Peyer's patch (tissue), 4 donors: Measurements from ENCODE around the gene ARF6. TPM values are rescaled to one million over a fixed set of nuclear protein-coding genes. Genes with fewer than 3 reads are reported as not detected.

Source experiments
- DNase-seq, 3 donors: peaks; one replicate each; pipeline ENCODE4 v3.0.0-alpha.2; 2017 to 2019
- H3K27ac ChIP-seq, 4 donors: fragments of 200-600 bp; sonication (generic); one replicate each; pipeline ENCODE4 v1.5.1; 2016 to 2019
- H3K27me3 ChIP-seq, 2 donors: fragments of 200-600 bp; sonication (generic); one replicate each; pipeline ENCODE4 v1.5.1; 2019
- H3K36me3 ChIP-seq, 3 donors: fragments of 200-600 bp; sonication (generic); one replicate each; pipeline ENCODE4 v1.5.1; 2016 to 2019
- H3K4me1 ChIP-seq, 4 donors: fragments of 200-600 bp; sonication (generic); one replicate each; pipeline ENCODE4 v1.5.1; 2016 to 2019
- H3K4me3 ChIP-seq, 4 donors: fragments of 200-600 bp; sonication (generic); 1 replicate in 3 of 4; 2 replicates in 1 of 4; pipeline ENCODE4 v1.5.1; 2016 to 2019; ENCODE audit warnings: mild to moderate bottlenecking in 1 of 4
- H3K9me3 ChIP-seq, 4 donors: fragments of 200-600 bp; sonication (generic); one replicate each; pipeline ENCODE4 v1.5.1; 2016 to 2019; ENCODE audit warnings: mild to moderate bottlenecking in 1 of 4
- CTCF ChIP-seq, 6 experiments: fragments of 450-650 bp in 4 of 6; fragments of 200-600 bp in 2 of 6; sonication (generic) in 1 of 6; IDR thresholded peaks; one replicate each; pipeline ENCODE4 v1.5.1; 2017 to 2019; ENCODE audit warnings: antibody characterized with exemption in 6 of 6, mild to moderate bottlenecking in 3 of 6, moderate library complexity in 1 of 6
- POLR2A ChIP-seq, 2 donors: fragments of 450-650 bp; IDR thresholded peaks; one replicate each; pipeline ENCODE4 v1.5.1; 2017; ENCODE audit warnings: antibody characterized with exemption in 2 of 2, mild to moderate bottlenecking in 2 of 2, moderate library complexity in 2 of 2
- small RNA-seq, 2 donors: library from RNA; depleted of rRNA; stranded (forward); fragments of <200 nt; gene quantifications; one replicate each; pipeline ENCODE3, GENCODE V24; 2016
- total RNA-seq, 4 donors: library from RNA; depleted of rRNA; stranded (reverse); fragments of >200 nt; gene quantifications; one replicate each; pipeline ENCODE4 v1.1.0, GENCODE V29; 2016

The ARF6 gene
- total RNA-seq, 4 donors from 2014 or later, result 47.0 to 92.5 (median 68.5) TPM

DNA sequence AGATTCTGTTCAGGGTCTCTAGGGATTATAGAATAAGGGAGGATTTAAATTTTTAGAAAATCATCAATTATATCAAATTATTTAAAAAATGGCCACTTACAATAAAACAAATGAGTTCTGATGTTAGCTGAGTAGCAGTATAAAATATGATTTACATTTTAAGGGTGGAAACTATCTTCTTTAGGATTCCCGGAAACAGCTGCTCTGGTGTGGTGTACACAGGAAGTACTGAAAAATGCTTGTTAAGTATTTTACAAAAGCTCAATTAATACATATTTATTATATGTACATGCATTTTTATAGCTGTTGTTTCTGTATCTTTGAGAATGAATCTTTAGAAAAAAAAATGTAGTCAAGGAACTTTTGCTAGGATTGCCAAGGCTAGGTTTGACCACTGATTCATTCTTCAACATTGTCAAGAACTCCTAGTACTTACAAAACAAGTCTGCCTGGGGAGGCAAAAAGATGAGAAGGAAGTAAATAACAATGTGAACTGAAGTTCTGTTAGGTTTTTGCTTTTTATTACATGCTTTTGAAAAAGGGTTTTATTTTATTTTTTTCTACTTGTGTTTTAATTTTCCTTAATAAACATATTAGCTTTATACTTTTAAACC is 48.0 kb downstream of the ARF6 start:
- no peaks in the 10 kb centered on the region for H3K36me3 ChIP-seq
- peak overlapping the region in 1 of 4 donors; percentile 53 for H3K27ac ChIP-seq
- no peak overlapping the region for H3K4me3 ChIP-seq
- no peak for TF ChIP-seq CTCF (IDR thresholded peaks at IDR 0.05)
- no peak for TF ChIP-seq POLR2A (IDR thresholded peaks at IDR 0.05)
- peaks cover 0 to 16% (median 7%) of the 10 kb centered on the region in 4 donors for H3K4me1 ChIP-seq
- DNase-seq, result peak in 1 of 3 donors; percentile 46
- H3K27me3 ChIP-seq, result no peaks in the 10 kb centered on the region
- H3K9me3 ChIP-seq, result no peaks in the 10 kb centered on the region

- Histone ChIP-seq H3K27ac (no peak overlapping the region), H3K36me3 (no peaks in the 10 kb centered on the region), H3K9me3 (no peaks in the 10 kb centered on the region), H3K4me3 (no peak overlapping the region), H3K27me3 (no peaks in the 10 kb centered on the region), H3K4me1 (peaks cover 0 to 27% (median 7%) of the 10 kb centered on the region in 4 donors)
- no peak for DNase-seq
- TF ChIP-seq CTCF (IDR thresholded peaks at IDR 0.05), result no peak
- no peak for TF ChIP-seq POLR2A (IDR thresholded peaks at IDR 0.05)
These were observed 49.2 kb downstream of the ARF6 start for GRCh38 chr14:49942090-49942489.

DNA sequence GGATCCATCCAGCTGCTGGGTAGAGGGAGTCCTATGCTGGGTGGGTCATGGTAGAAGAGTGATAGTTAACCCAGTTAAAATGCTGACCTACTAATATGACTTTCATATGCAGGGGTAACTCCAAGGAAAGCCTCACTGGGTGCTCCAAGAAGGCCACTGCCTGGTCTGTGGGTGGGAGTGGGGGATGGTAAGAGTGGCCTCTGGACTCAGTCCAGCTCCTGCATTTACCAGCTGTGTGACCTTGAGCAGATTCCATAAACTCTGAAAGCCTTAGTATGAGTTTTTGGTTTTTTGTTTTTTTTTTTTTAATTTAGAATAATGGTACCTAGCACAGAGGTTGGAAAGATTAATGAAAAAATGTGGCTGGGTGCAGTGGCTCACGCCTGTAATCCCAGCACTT is 51.6 kb downstream of the ARF6 start:
- Histone ChIP-seq H3K27me3 (no peaks in the 10 kb centered on the region), H3K27ac (no peak overlapping the region), H3K9me3 (no peaks in the 10 kb centered on the region), H3K36me3 (no peaks in the 10 kb centered on the region), H3K4me1 (peaks cover 0 to 32% (median 7%) of the 10 kb centered on the region in 4 donors), H3K4me3 (no peak overlapping the region)
- TF ChIP-seq POLR2A (IDR thresholded peaks at IDR 0.05), result no peak
- TF ChIP-seq CTCF (IDR thresholded peaks at IDR 0.05), result no peak
- DNase-seq, result no peak

- H3K27me3 ChIP-seq, result no peaks in the 10 kb centered on the region
- TF ChIP-seq POLR2A (IDR thresholded peaks at IDR 0.05), result no peak
- H3K4me1 ChIP-seq, result peaks cover 0 to 34% (median 6%) of the 10 kb centered on the region in 4 donors
- H3K9me3 ChIP-seq, result no peaks in the 10 kb centered on the region
- no peaks in the 10 kb centered on the region for H3K36me3 ChIP-seq
- DNase-seq, result no peak
- no peak overlapping the region for H3K4me3 ChIP-seq
- peak overlapping the region; percentile 24 to 72 (median 58) for H3K27ac ChIP-seq
These were observed 52.8 kb downstream of the ARF6 start for GRCh38 chr14:49945448-49946319.

Small RNAs within 50 kb of the gene (small RNA-seq; reads per million reads assigned to genes)
- 0 reads per million in 2 donors for gene RF00017
- gene RN7SL2, result 44.5 to 70.6 reads per million in 2 donors
- gene RN7SL3, result 0.82 to 3.0 reads per million in 2 donors
- 0 reads per million in 2 donors for gene RNU6-189P

Other genes with a start within 250 kb of the ARF6 start
- 10 to 100 TPM in 1 of 4 donors, 1 to 10 TPM in 3; 2.5 to 10.7 (median 6.0) TPM for gene POLE2, start 204.9 kb upstream of the ARF6 start, total RNA-seq
- gene KLHDC1, start 200.0 kb upstream of the ARF6 start, total RNA-seq, result 10 to 100 TPM in 1 of 4 donors, 1 to 10 TPM in 3; 2.3 to 28.1 (median 3.5) TPM
- 100 to 1,000 TPM in 2 of 4 donors, 10 to 100 TPM in 2; 73.4 to 135 (median 107) TPM for gene KLHDC2, start 124.9 kb upstream of the ARF6 start, total RNA-seq
- gene NEMF, start 40.3 kb upstream of the ARF6 start, total RNA-seq, result 100 to 1,000 TPM; 114 to 413 (median 145) TPM
- gene VCPKMT, start 223.5 kb downstream of the ARF6 start, total RNA-seq, result 1 to 10 TPM; 5.8 to 10.0 (median 7.0) TPM